ENCODE measurements around the gene GTPBP4. TPM values are rescaled to one million over a fixed set of nuclear protein-coding genes. Genes with fewer than 3 reads are reported as not detected.

Gene GTPBP4
- total and polyA plus RNA-seq, 2 experiments from 2014 or later, result 42.1 to 49.7 TPM

- DNase-seq (ENCODE audit: low read depth in 1 of 2, low spot score in 1 of 2), result no peak
- Histone ChIP-seq H3K27ac (no peak overlapping the region), H3K36me3 (peaks cover 60% of the 10 kb centered on the region), H3K9me3 (ENCODE audit: low read depth) (no peaks in the 10 kb centered on the region), H3K27me3 (no peaks in the 10 kb centered on the region), H3K4me1 (ENCODE audit: low read depth) (no peaks in the 10 kb centered on the region), H3K4me3 (no peak overlapping the region)
- no peak for TF ChIP-seq CTCF (IDR thresholded peaks at IDR 0.05; ENCODE audit: low read depth, low read length)
These were observed 22.5 kb downstream of the GTPBP4 start for GRCh38 chr10:1010703-1011102.

- TF ChIP-seq CTCF (IDR thresholded peaks at IDR 0.05; ENCODE audit: low read depth, low read length), result no peak
- peaks cover 61% of the 10 kb centered on the region for H3K36me3 ChIP-seq
- no peak overlapping the region for H3K4me3 ChIP-seq
- no peak for DNase-seq (ENCODE audit: low read depth in 1 of 2, low spot score in 1 of 2)
- H3K27ac ChIP-seq, result no peak overlapping the region
- no peaks in the 10 kb centered on the region for H3K4me1 ChIP-seq (ENCODE audit: low read depth)
- H3K27me3 ChIP-seq, result no peaks in the 10 kb centered on the region
- no peaks in the 10 kb centered on the region for H3K9me3 ChIP-seq (ENCODE audit: low read depth)
These were observed 23.5 kb downstream of the GTPBP4 start for GRCh38 chr10:1011696-1012095.

DNA sequence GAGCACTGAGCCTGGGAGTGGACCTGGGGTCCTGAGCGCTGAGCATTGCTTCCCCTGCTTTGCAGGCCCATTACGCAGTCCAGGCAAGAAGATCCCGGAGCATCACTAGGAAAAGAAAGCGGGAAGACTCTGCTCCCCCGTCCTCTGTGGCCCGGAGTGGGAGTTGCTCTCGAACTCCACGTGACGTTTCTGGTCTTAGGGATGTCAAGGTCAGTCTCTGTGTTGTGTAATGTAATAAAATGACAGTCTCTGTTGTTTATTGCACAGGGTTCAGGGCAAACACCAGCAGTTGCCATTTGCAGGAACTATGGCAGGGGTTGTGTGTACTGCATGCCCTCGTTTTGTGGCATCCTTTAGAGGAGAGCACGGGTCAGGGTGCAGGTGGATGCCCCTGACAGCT, 27.5 kb downstream of the GTPBP4 start:
- peaks cover 50% of the 10 kb centered on the region for H3K36me3 ChIP-seq

GRCh38 chr10:1019362-1019761, 31.1 kb downstream of the GTPBP4 start:
- Histone ChIP-seq H3K36me3 (peaks cover 36% of the 10 kb centered on the region), H3K9me3 (ENCODE audit: low read depth) (no peaks in the 10 kb centered on the region), H3K27me3 (no peaks in the 10 kb centered on the region), H3K4me3 (no peak overlapping the region), H3K4me1 (ENCODE audit: low read depth) (no peaks in the 10 kb centered on the region), H3K27ac (no peak overlapping the region)
- no peak for DNase-seq (ENCODE audit: low read depth in 1 of 2, low spot score in 1 of 2)
- TF ChIP-seq CTCF (IDR thresholded peaks at IDR 0.05; ENCODE audit: low read depth, low read length), result no peak

More for the DNA sequence above, 27.5 kb downstream of the GTPBP4 start:
- H3K4me1 ChIP-seq (ENCODE audit: low read depth), result no peaks in the 10 kb centered on the region
- DNase-seq (ENCODE audit: low read depth in 1 of 2, low spot score in 1 of 2), result no peak
- no peak overlapping the region for H3K4me3 ChIP-seq
- TF ChIP-seq CTCF (IDR thresholded peaks at IDR 0.05; ENCODE audit: low read depth, low read length), result no peak
- H3K27me3 ChIP-seq, result no peaks in the 10 kb centered on the region
- no peaks in the 10 kb centered on the region for H3K9me3 ChIP-seq (ENCODE audit: low read depth)
- no peak overlapping the region for H3K27ac ChIP-seq

DNA sequence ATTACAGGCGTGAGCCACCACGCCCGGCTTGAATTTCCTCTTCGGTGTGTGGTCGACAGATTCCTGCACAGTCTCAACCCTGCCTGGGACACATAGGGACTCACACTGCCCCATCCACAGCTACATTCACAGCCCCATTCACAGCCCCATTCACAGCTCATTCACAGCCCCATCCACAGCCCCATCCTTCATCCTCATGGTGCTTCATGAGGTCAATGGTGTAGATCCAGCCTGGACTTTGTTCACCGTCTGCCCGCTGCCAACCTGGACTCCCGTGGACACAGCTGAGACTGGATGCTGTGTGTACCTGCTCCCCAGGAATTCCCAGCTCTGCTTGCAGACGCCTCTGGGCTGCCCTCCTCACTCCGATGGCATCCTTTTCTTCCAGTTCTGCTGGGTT, 32.2 kb downstream of the GTPBP4 start:
- Histone ChIP-seq H3K27me3 (no peaks in the 10 kb centered on the region), H3K27ac (no peak overlapping the region), H3K9me3 (ENCODE audit: low read depth) (no peaks in the 10 kb centered on the region), H3K36me3 (peaks cover 31% of the 10 kb centered on the region), H3K4me3 (no peak overlapping the region), H3K4me1 (ENCODE audit: low read depth) (no peaks in the 10 kb centered on the region)
- TF ChIP-seq CTCF (IDR thresholded peaks at IDR 0.05; ENCODE audit: low read depth, low read length), result no peak
- no peak for DNase-seq (ENCODE audit: low read depth in 1 of 2, low spot score in 1 of 2)

DNA sequence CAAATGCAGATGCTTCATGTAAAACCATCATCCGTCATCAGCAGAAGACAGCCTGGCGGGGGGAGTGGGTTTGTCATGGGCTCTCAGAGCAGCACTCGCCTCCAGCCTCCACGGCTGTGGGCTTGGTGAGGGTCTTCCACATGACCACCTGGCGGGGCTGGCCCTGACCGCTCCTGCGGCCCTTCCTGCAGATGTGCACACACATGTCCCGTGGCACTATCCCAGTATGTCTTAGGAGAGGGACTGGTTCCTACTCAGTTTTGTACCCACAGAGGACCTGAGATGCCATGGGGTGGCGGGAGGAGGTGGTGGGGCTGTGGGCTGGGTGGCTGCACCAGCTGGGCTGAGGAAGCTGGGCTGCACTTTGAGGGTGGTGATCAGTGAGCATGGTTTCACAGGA, 32.7 kb downstream of the GTPBP4 start:
- Histone ChIP-seq H3K4me1 (ENCODE audit: low read depth) (no peaks in the 10 kb centered on the region), H3K36me3 (peaks cover 28% of the 10 kb centered on the region), H3K9me3 (ENCODE audit: low read depth) (no peaks in the 10 kb centered on the region), H3K27ac (no peak overlapping the region), H3K27me3 (no peaks in the 10 kb centered on the region), H3K4me3 (no peak overlapping the region)
- no peak for TF ChIP-seq CTCF (IDR thresholded peaks at IDR 0.05; ENCODE audit: low read depth, low read length)
- no peak for DNase-seq (ENCODE audit: low read depth in 1 of 2, low spot score in 1 of 2)

All from cardiac muscle cell (in vitro differentiated cells and primary cell).